Hepatocyte (in vitro differentiated cells): ENCODE data around the gene SH3RF1. TPM values are rescaled to one million over a fixed set of nuclear protein-coding genes. Genes with fewer than 3 reads are reported as not detected.

Experiments
- DNase-seq: peaks from one replicate; pipeline ENCODE4 v3.0.0-alpha.2; 2016; ENCODE audit warnings: low spot score
- H2AFZ ChIP-seq: fragments of 200-600 bp; sonication (generic); 2 replicates; pipeline ENCODE4 v1.6.0; 2016; ENCODE audit warnings: antibody characterized with exemption, mild to moderate bottlenecking
- H3K27ac ChIP-seq: fragments of 200-600 bp; sonication (generic); 2 replicates; pipeline ENCODE4 v1.5.1; 2016; ENCODE audit warnings: mild to moderate bottlenecking
- H3K27me3 ChIP-seq: fragments of 200-600 bp; sonication (generic); 2 replicates; pipeline ENCODE4 v1.6.1; 2016
- H3K36me3 ChIP-seq: fragments of 200-600 bp; sonication (generic); replicated peaks from 2 replicates; pipeline ENCODE4 v1.5.1; 2016; ENCODE audit warnings: low read depth; ENCODE audit not compliant: insufficient read depth
- H3K4me1 ChIP-seq: fragments of 200-600 bp; sonication (generic); 2 replicates; pipeline ENCODE4 v1.5.1; 2016; ENCODE audit warnings: mild to moderate bottlenecking, moderate library complexity; ENCODE audit not compliant: insufficient read depth
- H3K4me2 ChIP-seq: fragments of 200-600 bp; sonication (generic); 2 replicates; pipeline ENCODE4 v1.6.0; 2016
- H3K4me3 ChIP-seq: fragments of 200-600 bp; sonication (generic); 2 replicates; pipeline ENCODE4 v1.5.1; 2016; ENCODE audit warnings: mild to moderate bottlenecking
- H3K79me2 ChIP-seq: fragments of 200-600 bp; sonication (generic); 2 replicates; pipeline ENCODE4 v1.6.0; 2017; ENCODE audit warnings: mild to moderate bottlenecking
- H3K9me2 ChIP-seq: fragments of 200-600 bp; sonication (generic); replicated peaks from 2 replicates; pipeline ENCODE4 v1.6.0; 2017; ENCODE audit warnings: mild to moderate bottlenecking; ENCODE audit not compliant: insufficient read depth
- H3K9me3 ChIP-seq: fragments of 200-600 bp; sonication (generic); 2 replicates; pipeline ENCODE4 v1.5.1; 2016; ENCODE audit warnings: low read depth, mild to moderate bottlenecking
- H4K20me1 ChIP-seq: fragments of 200-600 bp; sonication (generic); 2 replicates; pipeline ENCODE4 v1.6.0; 2016; ENCODE audit warnings: mild to moderate bottlenecking; ENCODE audit not compliant: insufficient read depth, poor library complexity, severe bottlenecking
- CTCF ChIP-seq: fragments of 200-600 bp; sonication (generic); IDR thresholded peaks from 2 replicates; pipeline ENCODE4 v1.5.1; 2016; ENCODE audit warnings: antibody characterized with exemption, mild to moderate bottlenecking; ENCODE audit not compliant: poor library complexity
- EZH2 ChIP-seq: fragments of 200-600 bp; sonication (generic); IDR thresholded peaks from 2 replicates; pipeline ENCODE4 v1.6.1; 2016; ENCODE audit warnings: antibody characterized with exemption, mild to moderate bottlenecking, borderline replicate concordance
- EZH2phosphoT487 ChIP-seq: fragments of 200-600 bp; sonication (generic); IDR thresholded peaks from one replicate; pipeline ENCODE4 v1.6.1; 2018; ENCODE audit warnings: antibody characterized with exemption, mild to moderate bottlenecking, low read depth, moderate library complexity; ENCODE audit not compliant: unreplicated experiment, severe bottlenecking
- WGBS: methylation state at CpG from one replicate; pipeline ENCODE4 v1.1.6; 2016; ENCODE audit warnings: low lambda C conversion rate; ENCODE audit errors: missing lambda C conversion rate; 5-methylcytosine and 5-hydroxymethylcytosine counted together
- polyA plus RNA-seq: library from polyadenylated mRNA; unstranded; fragments of >200 nt; fragmentation: Nextera tagmentation; extraction: Ambion mirVana; gene quantifications from 2 replicates; pipeline ENCODE4 v1.2.1, GENCODE V29; 2016
- total RNA-seq: library from RNA; depleted of rRNA; stranded (reverse); fragments of >200 nt; gene quantifications from 2 replicates; pipeline ENCODE4 v1.2.3, GENCODE V29; 2014

Gene SH3RF1
- total and polyA plus RNA-seq, 2 experiments from 2014 or later = 15.5 to 16.4 TPM

GRCh38 chr4:169143335-169143734, 127.4 kb downstream of the SH3RF1 start:
- no peaks in the 10 kb centered on the region for H4K20me1 ChIP-seq
- no peak overlapping the region for H3K27ac ChIP-seq
- no peaks in the 10 kb centered on the region for H3K4me1 ChIP-seq
- H3K9me2 ChIP-seq = no peaks in the 10 kb centered on the region
- no peak for DNase-seq
- H3K79me2 ChIP-seq = peaks cover 3% of the 10 kb centered on the region
- no peak overlapping the region for H3K4me3 ChIP-seq
- H3K36me3 ChIP-seq = no peaks in the 10 kb centered on the region
- TF ChIP-seq CTCF = no peak
- TF ChIP-seq EZH2phosphoT487 = no peak
- no peak for TF ChIP-seq EZH2
- H3K4me2 ChIP-seq = no peak overlapping the region
- H2AFZ ChIP-seq = no peak overlapping the region
- WGBS = 92% methylated on average over 9 of the region's 9 CpGs
- no peaks in the 10 kb centered on the region for H3K27me3 ChIP-seq
- H3K9me3 ChIP-seq = no peaks in the 10 kb centered on the region

DNA sequence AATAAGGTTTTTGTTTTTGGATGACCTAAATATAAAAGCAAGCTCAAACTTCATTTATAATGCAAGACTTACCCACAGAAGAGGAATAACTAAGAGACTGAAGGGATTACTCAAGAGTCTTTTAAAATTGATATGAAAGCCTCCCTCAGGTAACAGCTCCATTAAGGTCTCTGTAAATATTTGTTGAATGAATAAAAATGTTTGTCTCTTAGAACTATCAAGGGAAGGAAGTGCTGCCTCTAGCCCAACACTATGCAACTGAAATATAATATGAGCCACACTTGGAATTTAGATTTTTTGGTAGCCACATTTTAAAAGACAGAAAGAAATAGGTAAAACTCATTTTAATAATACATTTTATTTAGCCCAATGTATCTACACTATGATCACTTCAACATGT, 127.8 kb downstream of the SH3RF1 start:
- no peaks in the 10 kb centered on the region for H3K36me3 ChIP-seq
- no peaks in the 10 kb centered on the region for H3K9me3 ChIP-seq
- no peak overlapping the region for H2AFZ ChIP-seq
- H3K9me2 ChIP-seq = no peaks in the 10 kb centered on the region
- no peaks in the 10 kb centered on the region for H3K27me3 ChIP-seq
- no peak overlapping the region for H3K4me2 ChIP-seq
- TF ChIP-seq CTCF (no peak), EZH2 (no peak), EZH2phosphoT487 (no peak)
- H3K4me1 ChIP-seq = no peaks in the 10 kb centered on the region
- no peak overlapping the region for H3K4me3 ChIP-seq
- H3K27ac ChIP-seq = no peak overlapping the region
- H4K20me1 ChIP-seq = no peaks in the 10 kb centered on the region
- peaks cover 3% of the 10 kb centered on the region for H3K79me2 ChIP-seq
- no peak for DNase-seq

- H3K27me3 ChIP-seq = no peaks in the 10 kb centered on the region
- WGBS = 75% methylated on average over 2 of the region's 2 CpGs
- no peaks in the 10 kb centered on the region for H3K4me1 ChIP-seq
- no peaks in the 10 kb centered on the region for H3K9me2 ChIP-seq
- H3K4me3 ChIP-seq = no peak overlapping the region
- no peaks in the 10 kb centered on the region for H4K20me1 ChIP-seq
- TF ChIP-seq EZH2phosphoT487 = no peak
- TF ChIP-seq EZH2 = no peak
- TF ChIP-seq CTCF = no peak
- H3K4me2 ChIP-seq = no peak overlapping the region
- H3K27ac ChIP-seq = no peak overlapping the region
- H3K9me3 ChIP-seq = no peaks in the 10 kb centered on the region
- DNase-seq = no peak
- H2AFZ ChIP-seq = no peak overlapping the region
- H3K36me3 ChIP-seq = no peaks in the 10 kb centered on the region
- peaks cover 3% of the 10 kb centered on the region for H3K79me2 ChIP-seq
Observed at GRCh38 chr4:169142391-169142790, 128.4 kb downstream of the SH3RF1 start.

DNA sequence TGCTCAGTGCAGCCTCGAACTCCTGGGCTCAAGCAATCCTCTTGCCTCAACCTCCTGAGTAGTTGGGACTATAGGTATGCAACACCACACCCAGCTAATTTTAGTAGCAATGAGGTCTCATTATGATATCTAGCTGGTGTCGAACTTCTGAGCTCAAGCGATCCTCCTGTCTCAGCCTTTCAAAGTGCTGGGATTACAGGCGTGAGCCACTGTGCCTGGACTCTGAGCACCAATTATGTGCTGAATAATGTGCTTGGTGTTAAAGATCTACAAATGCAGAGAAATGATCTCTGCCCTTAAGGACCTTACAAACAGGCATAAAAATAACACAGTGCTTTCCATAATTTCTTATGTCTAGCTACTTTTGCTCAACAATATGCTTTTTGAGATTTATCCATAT, 131.7 kb downstream of the SH3RF1 start:
- H3K36me3 ChIP-seq = peaks cover 10% of the 10 kb centered on the region
- no peaks in the 10 kb centered on the region for H3K9me3 ChIP-seq
- no peaks in the 10 kb centered on the region for H3K27me3 ChIP-seq
- no peak overlapping the region for H3K27ac ChIP-seq
- no peaks in the 10 kb centered on the region for H4K20me1 ChIP-seq
- H3K4me3 ChIP-seq = no peak overlapping the region
- H3K4me2 ChIP-seq = no peak overlapping the region
- H2AFZ ChIP-seq = no peak overlapping the region
- WGBS = 97% methylated on average over 4 of the region's 4 CpGs
- no peak for DNase-seq
- no peak for TF ChIP-seq EZH2
- no peak for TF ChIP-seq CTCF
- no peak for TF ChIP-seq EZH2phosphoT487
- no peaks in the 10 kb centered on the region for H3K9me2 ChIP-seq
- H3K79me2 ChIP-seq = peaks cover 6% of the 10 kb centered on the region
- no peaks in the 10 kb centered on the region for H3K4me1 ChIP-seq
